Sigmoid colon (tissue), 7 donors: Measurements from ENCODE around the gene KRTAP19-2. TPM values are rescaled to one million over a fixed set of nuclear protein-coding genes. Genes with fewer than 3 reads are reported as not detected.
"Not testable (repeated sequence)": the region's sequence is repeated elsewhere in the genome, so short reads cannot be mapped to it uniquely, and the experiment has no call there.

Experiments used
- DNase-seq: peaks from one replicate; pipeline ENCODE4 v3.0.0-alpha.2; 2019
- H3K27ac ChIP-seq, 4 donors: fragments of 200-600 bp; sonication (generic); one replicate each; pipeline ENCODE4 v1.5.1; 2016 to 2019; ENCODE audit warnings: mild to moderate bottlenecking in 1 of 4
- H3K27me3 ChIP-seq, 3 donors: fragments of 200-600 bp; sonication (generic); one replicate each; pipeline ENCODE4 v1.5.1; 2019; ENCODE audit warnings: mild to moderate bottlenecking in 1 of 3
- H3K36me3 ChIP-seq, 4 donors: fragments of 200-600 bp; sonication (generic); one replicate each; pipeline ENCODE4 v1.5.1; 2016 to 2019
- H3K4me1 ChIP-seq, 4 donors: fragments of 200-600 bp; sonication (generic); one replicate each; pipeline ENCODE4 v1.5.1; 2017 to 2019
- H3K4me3 ChIP-seq, 4 donors: fragments of 200-600 bp; sonication (generic); one replicate each; pipeline ENCODE4 v1.5.1; 2017 to 2019; ENCODE audit warnings: mild to moderate bottlenecking in 2 of 4, moderate library complexity in 1 of 4
- H3K9me3 ChIP-seq, 4 donors: fragments of 200-600 bp in 3 of 4; sonication (generic) in 3 of 4; one replicate each; pipeline versions ENCODE4 v1.5.1 to v1.6.1; 2013 to 2019
- CTCF ChIP-seq, 4 experiments: fragments of 450-650 bp in 3 of 4; fragments of 200-600 bp in 1 of 4; IDR thresholded peaks; one replicate each; pipeline ENCODE4 v1.5.1; 2016 to 2019; ENCODE audit warnings: antibody characterized with exemption in 4 of 4, mild to moderate bottlenecking in 3 of 4, moderate library complexity in 2 of 4
- EP300 ChIP-seq, 4 donors: sonication (generic); formaldehyde crosslinking; IDR thresholded peaks; one replicate each; pipeline ENCODE4 v1.6.1; 2017; ENCODE audit warnings: antibody characterized with exemption in 4 of 4
- POLR2A ChIP-seq, 2 donors: fragments of 450-650 bp; IDR thresholded peaks; one replicate each; pipeline ENCODE4 v1.6.1; 2016; ENCODE audit warnings: antibody characterized with exemption in 2 of 2, mild to moderate bottlenecking in 2 of 2, moderate library complexity in 2 of 2
- POLR2AphosphoS5 ChIP-seq, 4 donors: sonication (generic); formaldehyde crosslinking; IDR thresholded peaks; one replicate each; pipeline ENCODE4 v1.6.1; 2017; ENCODE audit warnings: antibody characterized with exemption in 4 of 4
- WGBS, 2 donors: extraction: QIAGEN DNeasy Blood & Tissue Kit; methylation state at CpG; one replicate each; pipeline ENCODE4 v1.1.7; 2013; 5-methylcytosine and 5-hydroxymethylcytosine counted together
- intact Hi-C: fragments of 100-400 bp; cut with DNase I; formaldehyde crosslinking; loops from one replicate; pipeline ENCODE4 v1.15.1; 2023
- polyA plus RNA-seq, 3 donors: library from polyadenylated mRNA; stranded (reverse); fragments of 200-250 nt; gene quantifications; one replicate each; pipeline ENCODE4 v1.2.3, GENCODE V29; 2013
- total RNA-seq, 4 donors: library from RNA; depleted of rRNA; stranded (reverse); fragments of >200 nt; gene quantifications; one replicate each; pipeline ENCODE4 v1.1.0, GENCODE V29; 2016
- donor health status: healthy with polysubstance abuse.
- donor health status: Bipolar disorder and iron deficiency.
- donor health status: healthy.

The KRTAP19-2 gene, protein sequence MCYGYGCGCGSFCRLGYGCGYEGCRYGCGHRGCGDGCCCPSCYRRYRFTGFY
- total RNA-seq (not detected), polyA plus RNA-seq (not detected)

- Histone ChIP-seq H3K4me1 (no peaks in the 10 kb centered on the region), H3K4me3 (no peak within 1 kb of the TSS), H3K27me3 (no peaks in the 10 kb centered on the region), H3K27ac (no peak within 1 kb of the TSS), H3K36me3 (no peaks in the 10 kb centered on the region), H3K9me3 (no peaks in the 10 kb centered on the region)
- TF ChIP-seq POLR2A (IDR thresholded peaks at IDR 0.05): no peak
- no peak for TF ChIP-seq EP300 (IDR thresholded peaks at IDR 0.05)
- no peak for TF ChIP-seq POLR2AphosphoS5 (IDR thresholded peaks at IDR 0.05)
- TF ChIP-seq CTCF (IDR thresholded peaks at IDR 0.05): no peak
- WGBS, 2 donors: 84 to 86% methylated on average over 2 of the region's 2 CpGs
- intact Hi-C loops: no loop called here
- no peak for DNase-seq
These were observed at the start of gene KRTAP19-2 for GRCh38 chr21:30487336-30487735. KRTAP19-2 (minus strand) TSS chr21:30487436; CDS start chr21:30487348, 88 bp downstream.

GRCh38 chr21:30518876-30519275 is 31.6 kb upstream of the KRTAP19-2 start:
- H3K27me3 ChIP-seq: no peaks in the 10 kb centered on the region
- no peaks in the 10 kb centered on the region for H3K9me3 ChIP-seq
- no peak overlapping the region for H3K27ac ChIP-seq
- TF ChIP-seq EP300 (IDR thresholded peaks at IDR 0.05) (no peak), POLR2A (IDR thresholded peaks at IDR 0.05) (no peak), POLR2AphosphoS5 (IDR thresholded peaks at IDR 0.05) (no peak), CTCF (IDR thresholded peaks at IDR 0.05) (no peak)
- no peak overlapping the region for H3K4me3 ChIP-seq
- no peak for DNase-seq
- H3K4me1 ChIP-seq: no peaks in the 10 kb centered on the region
- 86 to 88% methylated on average over 1 of the region's 1 CpG for WGBS, 2 donors
- intact Hi-C loops: no loop called here
- H3K36me3 ChIP-seq: no peaks in the 10 kb centered on the region

DNA sequence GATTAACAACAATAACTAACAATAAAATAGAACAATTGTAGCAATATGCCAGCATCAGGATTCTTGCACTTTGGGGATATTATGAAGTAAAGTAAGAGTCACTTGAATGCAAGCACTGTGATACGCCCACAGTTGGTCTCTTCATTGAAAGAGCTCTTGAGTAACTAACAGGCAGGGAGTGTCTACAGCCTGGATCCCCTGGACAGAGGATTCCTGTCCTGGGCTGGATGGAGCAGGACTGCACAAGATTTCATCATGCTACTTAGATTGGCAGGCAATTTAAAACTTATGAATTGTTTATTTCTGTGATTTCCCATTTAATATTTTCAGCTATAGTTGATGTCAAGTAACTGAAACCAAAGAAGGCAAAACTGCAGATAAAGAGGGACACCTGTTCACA is 28.4 kb upstream of the KRTAP19-2 start:
- Histone ChIP-seq H3K4me3 (no peak overlapping the region), H3K9me3 (no peaks in the 10 kb centered on the region), H3K27me3 (no peaks in the 10 kb centered on the region), H3K4me1 (no peaks in the 10 kb centered on the region), H3K36me3 (no peaks in the 10 kb centered on the region), H3K27ac (no peak overlapping the region)
- whole genome bisulfite sequencing, 2 donors: 70 to 84% methylated on average over 1 of the region's 1 CpG
- intact Hi-C loops: no loop called here
- no peak for DNase-seq
- TF ChIP-seq CTCF (IDR thresholded peaks at IDR 0.05) (no peak), EP300 (IDR thresholded peaks at IDR 0.05) (no peak), POLR2AphosphoS5 (IDR thresholded peaks at IDR 0.05) (no peak), POLR2A (IDR thresholded peaks at IDR 0.05) (no peak)

GRCh38 chr21:30505621-30506205 is 18.5 kb upstream of the KRTAP19-2 start:
- H3K36me3 ChIP-seq, H3K4me1 ChIP-seq, H3K27ac ChIP-seq, H3K4me3 ChIP-seq, H3K27me3 ChIP-seq, DNase-seq, H3K9me3 ChIP-seq, intact Hi-C loops: not testable (repeated sequence)
- WGBS, 2 donors: 27 to 32% methylated on average over 4 of the region's 4 CpGs

DNA sequence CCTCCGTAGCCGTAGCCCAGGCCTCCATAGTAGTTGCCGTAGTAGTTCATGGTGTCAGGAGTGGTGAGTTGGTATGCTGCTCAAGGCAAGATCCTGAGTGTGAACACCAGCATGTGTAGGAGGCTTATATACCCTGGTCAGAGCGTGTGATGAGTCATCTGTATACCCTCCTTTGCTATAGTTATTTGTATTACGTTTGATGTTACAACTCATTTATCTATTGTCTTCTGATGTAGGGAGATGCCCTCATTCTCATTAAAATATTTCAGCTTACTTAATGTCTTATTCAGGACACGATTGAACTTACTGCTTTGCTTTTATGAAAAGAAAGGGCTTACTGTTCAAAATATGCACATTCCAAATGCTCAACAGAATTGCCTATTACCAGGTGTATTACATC is 14.8 kb upstream of the KRTAP19-2 start, which contains the start of gene KRTAP19-5:
Gene KRTAP19-5 (minus strand): TSS at position 101 of the 400 bp plus-strand sequence. CDS start 51 bp downstream, at position 50.
- intact Hi-C loops: no loop called here
- 84 to 85% methylated on average over 6 of the region's 6 CpGs for WGBS, 2 donors

More for the DNA sequence above, 14.8 kb upstream of the KRTAP19-2 start, which contains the start of gene KRTAP19-5:
- no peaks in the 10 kb centered on the region for H3K27me3 ChIP-seq
- no peak for DNase-seq
- peaks cover 0 to 2% (median 0%) of the 10 kb centered on the region in 4 donors for H3K9me3 ChIP-seq
- no peaks in the 10 kb centered on the region for H3K36me3 ChIP-seq
- TF ChIP-seq POLR2AphosphoS5 (IDR thresholded peaks at IDR 0.05): no peak
- TF ChIP-seq CTCF (IDR thresholded peaks at IDR 0.05): no peak
- TF ChIP-seq EP300 (IDR thresholded peaks at IDR 0.05): no peak
- no peak for TF ChIP-seq POLR2A (IDR thresholded peaks at IDR 0.05)
- no peaks in the 10 kb centered on the region for H3K4me1 ChIP-seq
- no peak within 1 kb of the TSS for H3K4me3 ChIP-seq
- H3K27ac ChIP-seq: no peak within 1 kb of the TSS
